Gastrocnemius medialis (tissue), 4 donors: Measurements from ENCODE around the gene HOXA4. TPM values are rescaled to one million over a fixed set of nuclear protein-coding genes. Genes with fewer than 3 reads are reported as not detected.
A peak's percentile ranks its signal among the peaks of the same experiment; 100 is the strongest.

ENCODE experiments used
- ATAC-seq, 2 donors: fragments of 150-250 bp; one replicate each; pipeline ENCODE4 v1.9.1; 2016
- DNase-seq, 2 donors: peaks; one replicate each; pipeline ENCODE4 v3.0.0-alpha.2; 2019
- H3K27ac ChIP-seq, 4 donors: fragments of 200-600 bp; sonication (generic); 1 replicate in 1 of 4; 2 replicates in 3 of 4; pipeline ENCODE4 v1.5.1; 2016 to 2018; ENCODE audit warnings: mild to moderate bottlenecking in 2 of 4, moderate library complexity in 1 of 4
- H3K27me3 ChIP-seq, 3 donors: fragments of 200-600 bp; sonication (generic) in 2 of 3; 1 replicate in 1 of 3; 2 replicates in 2 of 3; pipeline versions ENCODE4 v1.5.1 to v1.6.0; 2016 to 2019; ENCODE audit warnings: mild to moderate bottlenecking in 1 of 3, moderate library complexity in 1 of 3
- H3K36me3 ChIP-seq, 2 donors: fragments of 200-600 bp; sonication (generic) in 1 of 2; one replicate each; pipeline ENCODE4 v1.5.1; 2017 to 2018
- H3K4me1 ChIP-seq, 2 donors: fragments of 200-600 bp; sonication (generic) in 1 of 2; one replicate each; pipeline ENCODE4 v1.5.1; 2016 to 2017; ENCODE audit warnings: mild to moderate bottlenecking in 2 of 2
- H3K4me3 ChIP-seq, 4 donors: fragments of 200-600 bp; sonication (generic) in 3 of 4; 1 replicate in 1 of 4; 2 replicates in 3 of 4; pipeline ENCODE4 v1.5.1; 2016 to 2019; ENCODE audit warnings: mild to moderate bottlenecking in 2 of 4
- H3K9me3 ChIP-seq, 3 donors: fragments of 200-600 bp; sonication (generic) in 2 of 3; 1 replicate in 1 of 3; 2 replicates in 2 of 3; pipeline ENCODE4 v1.5.1; 2016 to 2019
- POLR2A ChIP-seq, 2 donors: fragments of 450-650 bp; IDR thresholded peaks; one replicate each; pipeline ENCODE4 v1.6.1; 2017; ENCODE audit warnings: antibody characterized with exemption in 2 of 2, mild to moderate bottlenecking in 2 of 2, moderate library complexity in 2 of 2
- in situ Hi-C, 4 donors: fragments of 200-750 bp; cut with MboI; loops; one replicate each; pipeline versions ENCODE4 v1.15.0 to v1.8.0; 2017; ENCODE audit warnings: low sequenced_read_pairs in 4 of 4
- intact Hi-C: fragments of 100-400 bp; cut with DNase I; formaldehyde crosslinking; loops from one replicate; pipeline ENCODE4 v1.15.1; 2023; ENCODE audit warnings: low total_unique reads
- total RNA-seq, 4 donors: library from RNA; depleted of rRNA; stranded (reverse); fragments of >200 nt; gene quantifications; one replicate each; pipeline versions ENCODE4 v1.1.0 to v1.2.3, GENCODE V29; 2016
- TF ChIP-seq, protein P1 (sequence below), 5 experiments: fragments of 450-650 bp in 3 of 5; fragments of 200-600 bp in 2 of 5; sonication (generic) in 2 of 5; IDR thresholded peaks in 4 of 5; conservative IDR thresholded peaks in 1 of 5; 1 replicate in 4 of 5; 2 replicates in 1 of 5; pipeline ENCODE4 v1.5.1; 2016 to 2019; ENCODE audit warnings: antibody characterized with exemption in 5 of 5, mild to moderate bottlenecking in 3 of 5, moderate library complexity in 3 of 5

HOXA4 gene
- total RNA-seq, 4 donors from 2014 or later = 1.7 to 4.2 (median 2.9) TPM

DNA sequence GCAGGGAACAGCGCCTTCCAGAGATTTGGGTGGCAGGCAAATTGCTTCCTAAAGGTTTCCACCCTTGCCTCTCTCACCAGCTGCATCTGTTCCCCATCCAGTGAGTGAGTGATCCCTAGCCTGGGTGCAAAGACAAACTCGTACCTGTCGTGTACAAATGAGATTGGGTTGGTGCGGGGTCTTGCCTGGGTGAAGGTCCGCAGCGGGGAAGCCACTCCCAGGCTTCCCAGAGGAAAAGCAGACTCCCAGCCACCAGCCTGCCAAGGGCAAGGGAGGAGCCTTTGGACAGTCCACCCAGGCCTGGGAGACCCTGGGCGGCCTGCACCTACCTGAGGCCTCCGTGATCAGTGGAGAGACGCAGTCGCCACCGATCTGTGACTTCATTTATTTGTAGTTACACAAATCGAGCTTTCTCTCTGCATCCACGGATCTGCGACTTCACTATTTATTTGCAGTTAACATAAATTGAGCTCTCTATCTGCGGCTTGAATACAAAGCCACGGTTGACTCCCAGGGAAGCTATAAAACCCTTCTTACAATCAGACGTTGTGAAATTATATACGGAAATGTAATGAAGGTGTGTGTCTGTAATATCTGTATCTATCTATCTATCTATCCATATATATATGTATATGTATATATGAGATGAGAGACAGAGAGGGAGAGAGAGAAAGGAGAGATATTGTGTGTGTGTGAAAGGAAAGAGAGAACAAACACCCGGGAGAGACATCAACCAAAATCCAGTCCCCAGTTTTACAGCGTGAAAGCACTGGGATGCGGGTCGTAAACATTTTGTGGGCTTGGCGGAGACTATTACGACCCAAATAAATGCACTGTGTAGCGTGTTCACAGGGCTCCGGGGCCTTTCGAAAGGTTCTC lies 28.9 kb upstream of the HOXA4 start:
- peaks cover 16 to 33% of the 10 kb centered on the region in 2 donors for H3K4me1 ChIP-seq
- H3K27me3 ChIP-seq = no peaks in the 10 kb centered on the region
- in situ Hi-C loops = loop anchor here in 2 of 4 donors (10.0 to 25.0 kb wide), 4 partner anchors 785 to 1295 kb away; partner anchors contain the start of genes CBX3 (in 1 of the 2) and HNRNPA2B1 (in 1 of the 2)

DNA sequence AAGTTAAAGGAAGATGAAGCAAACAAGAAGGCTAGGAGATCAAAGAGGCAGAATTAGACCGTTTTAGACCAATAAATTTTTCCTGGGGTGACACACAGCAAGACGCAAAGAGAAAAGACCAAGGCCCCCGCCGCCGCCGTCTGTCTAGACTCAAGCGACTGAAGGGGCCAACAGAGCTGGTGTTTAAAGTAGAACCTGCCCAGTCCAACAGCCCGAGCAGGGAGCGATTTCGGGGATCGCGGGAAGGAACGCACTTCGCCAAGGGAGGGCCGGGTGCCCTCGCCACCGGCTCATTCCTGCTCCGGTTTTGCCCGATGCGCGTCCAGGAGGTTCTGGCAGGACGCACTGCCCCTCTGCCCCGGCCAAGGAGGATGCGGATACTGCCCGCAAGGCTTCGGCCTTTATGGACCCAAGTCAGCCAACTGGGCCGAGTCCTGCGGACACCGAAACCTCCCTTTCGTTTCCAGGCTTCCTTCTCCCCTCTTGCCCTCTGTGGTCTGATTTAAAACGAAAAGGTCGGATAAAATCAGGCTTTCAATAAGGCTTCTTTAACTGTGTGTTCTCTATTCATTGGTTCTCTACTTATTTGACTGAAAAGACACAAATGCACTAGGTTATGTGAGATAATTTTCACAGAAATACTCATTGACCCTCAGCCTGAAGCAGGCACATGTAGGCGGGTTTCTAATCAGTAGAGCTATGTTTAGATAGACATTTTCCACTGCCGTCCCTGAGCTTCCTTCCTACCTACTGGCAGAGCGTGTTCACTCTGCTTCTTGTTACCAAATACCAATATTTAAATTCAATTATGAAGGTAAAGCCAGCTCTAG lies 28.1 kb upstream of the HOXA4 start:
- H3K27me3 ChIP-seq = no peaks in the 10 kb centered on the region
- ATAC-seq = no peak
- in situ Hi-C loops (loop anchor here in 2 of 4 donors (10.0 to 25.0 kb wide), 3 partner anchors 784 to 946 kb away; partner anchors contain the start of genes CBX3 (in 1 of the 2) and HNRNPA2B1 (in 1 of the 2)), intact Hi-C loops (no loop called here)
- H3K36me3 ChIP-seq = no peaks in the 10 kb centered on the region
- H3K4me3 ChIP-seq = no peak overlapping the region
- H3K27ac ChIP-seq = no peak overlapping the region
- no peaks in the 10 kb centered on the region for H3K9me3 ChIP-seq
- DNase-seq = no peak
- TF ChIP-seq POLR2A (IDR thresholded peaks at IDR 0.05) = no peak
- TF ChIP-seq, protein P1, sequence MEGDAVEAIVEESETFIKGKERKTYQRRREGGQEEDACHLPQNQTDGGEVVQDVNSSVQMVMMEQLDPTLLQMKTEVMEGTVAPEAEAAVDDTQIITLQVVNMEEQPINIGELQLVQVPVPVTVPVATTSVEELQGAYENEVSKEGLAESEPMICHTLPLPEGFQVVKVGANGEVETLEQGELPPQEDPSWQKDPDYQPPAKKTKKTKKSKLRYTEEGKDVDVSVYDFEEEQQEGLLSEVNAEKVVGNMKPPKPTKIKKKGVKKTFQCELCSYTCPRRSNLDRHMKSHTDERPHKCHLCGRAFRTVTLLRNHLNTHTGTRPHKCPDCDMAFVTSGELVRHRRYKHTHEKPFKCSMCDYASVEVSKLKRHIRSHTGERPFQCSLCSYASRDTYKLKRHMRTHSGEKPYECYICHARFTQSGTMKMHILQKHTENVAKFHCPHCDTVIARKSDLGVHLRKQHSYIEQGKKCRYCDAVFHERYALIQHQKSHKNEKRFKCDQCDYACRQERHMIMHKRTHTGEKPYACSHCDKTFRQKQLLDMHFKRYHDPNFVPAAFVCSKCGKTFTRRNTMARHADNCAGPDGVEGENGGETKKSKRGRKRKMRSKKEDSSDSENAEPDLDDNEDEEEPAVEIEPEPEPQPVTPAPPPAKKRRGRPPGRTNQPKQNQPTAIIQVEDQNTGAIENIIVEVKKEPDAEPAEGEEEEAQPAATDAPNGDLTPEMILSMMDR (IDR thresholded peaks at IDR 0.05 in 4 of 5, conservative IDR thresholded peaks at IDR 0.05 in 1 of 5) = no peak
- peaks cover 10 to 26% of the 10 kb centered on the region in 2 donors for H3K4me1 ChIP-seq

More for the DNA sequence above, 28.9 kb upstream of the HOXA4 start:
- no peaks in the 10 kb centered on the region for H3K9me3 ChIP-seq
- H3K36me3 ChIP-seq = no peaks in the 10 kb centered on the region
- TF ChIP-seq, protein P1 (IDR thresholded peaks at IDR 0.05 in 4 of 5, conservative IDR thresholded peaks at IDR 0.05 in 1 of 5) = no peak
- TF ChIP-seq POLR2A (IDR thresholded peaks at IDR 0.05) = no peak
- H3K4me3 ChIP-seq = no peak overlapping the region
- ATAC-seq = no peak
- intact Hi-C loops = loop anchor here (5.0 to 10.0 kb wide), 2 partner anchors 1207 to 1395 kb away; no protein-coding TSS in a partner anchor
- peak overlapping the region; percentile 65 to 88 (median 81) for H3K27ac ChIP-seq
- DNase-seq = peak in 1 of 2 donors; percentile 10

DNA sequence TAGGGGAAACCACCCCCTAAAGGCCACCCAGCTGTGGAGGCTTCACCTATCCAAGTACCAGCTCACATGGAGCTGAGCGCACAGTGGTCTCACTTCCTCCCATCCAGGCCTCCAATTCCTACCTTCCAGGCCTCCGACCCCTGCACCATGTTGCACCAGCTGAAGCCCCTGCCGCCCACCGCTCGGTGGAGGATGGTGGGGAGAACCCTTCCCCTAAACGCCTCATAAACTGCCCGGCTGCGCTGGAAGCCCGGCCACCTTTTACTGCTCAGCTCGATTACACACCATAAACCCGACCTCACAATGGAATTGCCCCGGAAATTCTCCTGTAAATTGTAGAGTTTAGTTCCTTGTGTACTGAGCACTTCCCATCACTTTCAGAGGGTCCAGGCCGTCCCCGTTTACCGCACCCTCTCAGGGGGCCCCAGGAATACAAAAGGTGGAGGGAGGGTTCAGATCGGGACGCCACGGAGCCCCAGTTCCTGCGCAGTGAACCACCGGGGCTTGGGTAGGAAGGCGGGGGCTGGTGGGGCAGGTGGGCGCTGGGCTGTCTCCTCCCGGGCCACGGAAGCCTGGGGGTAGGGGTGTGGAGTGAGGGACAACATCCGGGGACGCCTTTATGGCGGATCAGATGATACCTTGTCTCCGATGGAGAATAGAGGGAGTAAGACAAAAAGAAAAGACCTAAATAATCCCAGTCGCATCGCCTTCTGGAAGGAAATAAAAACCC lies 27.3 kb upstream of the HOXA4 start:
- DNase-seq (peak in 1 of 2 donors; percentile 11), ATAC-seq (no peak)
- in situ Hi-C loops (loop anchor here in 2 of 4 donors (10.0 to 25.0 kb wide), 3 partner anchors 783 to 946 kb away; partner anchors contain the start of genes CBX3 (in 1 of the 2) and HNRNPA2B1 (in 1 of the 2)), intact Hi-C loops (no loop called here)
- H3K27ac ChIP-seq = no peak overlapping the region
- no peak overlapping the region for H3K4me3 ChIP-seq
- no peaks in the 10 kb centered on the region for H3K9me3 ChIP-seq
- TF ChIP-seq, protein P1 (IDR thresholded peaks at IDR 0.05 in 4 of 5, conservative IDR thresholded peaks at IDR 0.05 in 1 of 5) = no peak
- no peak for TF ChIP-seq POLR2A (IDR thresholded peaks at IDR 0.05)
- peaks cover 12 to 22% of the 10 kb centered on the region in 2 donors for H3K4me1 ChIP-seq
- no peaks in the 10 kb centered on the region for H3K36me3 ChIP-seq
- no peaks in the 10 kb centered on the region for H3K27me3 ChIP-seq
